ENCODE results near the gene HOXA2. TPM values are rescaled to one million over a fixed set of nuclear protein-coding genes. Genes with fewer than 3 reads are reported as not detected.

Gene HOXA2
- total and polyA plus RNA-seq, 12 donors: 0.41 to 5.7 (median 1.2) TPM; not detected in 1

DNA sequence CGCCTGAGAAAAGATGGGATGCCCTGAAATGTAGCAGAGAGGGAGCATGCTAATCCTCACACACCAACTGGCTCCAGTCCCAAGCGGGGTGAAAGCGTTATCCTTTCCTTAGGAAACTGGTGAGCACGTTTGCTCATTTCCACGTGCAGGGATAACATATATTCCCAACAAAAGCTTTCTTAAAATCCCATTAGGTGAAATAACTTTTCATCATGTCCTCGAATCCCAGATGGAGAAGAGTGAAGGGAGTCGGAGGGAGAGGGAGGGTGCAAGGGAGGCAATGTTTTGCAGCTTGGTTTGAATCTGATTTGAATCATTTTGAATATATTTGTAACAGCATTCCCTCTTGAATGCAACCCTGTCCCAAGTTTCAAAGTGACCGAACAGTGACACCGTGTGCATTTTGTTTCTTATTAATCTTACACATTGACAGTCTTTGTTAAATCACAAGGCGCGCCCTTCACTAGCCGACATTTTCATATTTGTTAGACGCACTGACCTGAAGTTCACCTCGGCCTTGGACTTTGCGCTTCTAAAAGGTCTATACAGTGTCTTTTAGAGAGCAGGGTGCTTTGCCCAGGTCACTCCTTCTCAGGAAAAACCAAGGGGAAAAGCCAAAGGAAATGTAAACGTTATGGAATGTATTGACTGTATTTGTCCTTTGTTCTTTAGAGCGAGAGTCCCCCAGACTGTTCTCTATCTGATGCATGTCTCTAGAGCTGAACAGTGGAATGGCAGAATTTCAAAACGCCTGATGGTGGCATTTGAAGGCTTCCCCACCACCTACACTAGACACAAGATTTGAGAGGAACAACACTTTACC is 31.1 kb upstream of the HOXA2 start:
- no peaks in the 10 kb centered on the region for H3K36me3 ChIP-seq (replicated peaks in 1 of 2)
- no peak overlapping the region for H3K4me3 ChIP-seq
- peak in 3 of 7 donors; percentile 14 to 52 (median 18) for DNase-seq
- peak overlapping the region in 2 of 5 donors; percentile 42 to 73 for H3K27ac ChIP-seq
- H3K27me3 ChIP-seq: no peaks in the 10 kb centered on the region
- 69 to 75% (median 73%) methylated on average over 18 of the region's 18 CpGs for WGBS, 4 donors
- TF ChIP-seq, protein P1, sequence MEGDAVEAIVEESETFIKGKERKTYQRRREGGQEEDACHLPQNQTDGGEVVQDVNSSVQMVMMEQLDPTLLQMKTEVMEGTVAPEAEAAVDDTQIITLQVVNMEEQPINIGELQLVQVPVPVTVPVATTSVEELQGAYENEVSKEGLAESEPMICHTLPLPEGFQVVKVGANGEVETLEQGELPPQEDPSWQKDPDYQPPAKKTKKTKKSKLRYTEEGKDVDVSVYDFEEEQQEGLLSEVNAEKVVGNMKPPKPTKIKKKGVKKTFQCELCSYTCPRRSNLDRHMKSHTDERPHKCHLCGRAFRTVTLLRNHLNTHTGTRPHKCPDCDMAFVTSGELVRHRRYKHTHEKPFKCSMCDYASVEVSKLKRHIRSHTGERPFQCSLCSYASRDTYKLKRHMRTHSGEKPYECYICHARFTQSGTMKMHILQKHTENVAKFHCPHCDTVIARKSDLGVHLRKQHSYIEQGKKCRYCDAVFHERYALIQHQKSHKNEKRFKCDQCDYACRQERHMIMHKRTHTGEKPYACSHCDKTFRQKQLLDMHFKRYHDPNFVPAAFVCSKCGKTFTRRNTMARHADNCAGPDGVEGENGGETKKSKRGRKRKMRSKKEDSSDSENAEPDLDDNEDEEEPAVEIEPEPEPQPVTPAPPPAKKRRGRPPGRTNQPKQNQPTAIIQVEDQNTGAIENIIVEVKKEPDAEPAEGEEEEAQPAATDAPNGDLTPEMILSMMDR (IDR thresholded peaks at IDR 0.05): no peak
- no peak for TF ChIP-seq POLR2A (IDR thresholded peaks at IDR 0.05)
- peaks cover 13 to 44% of the 10 kb centered on the region in 2 donors for H3K4me1 ChIP-seq (replicated peaks in 1 of 2)
- intact Hi-C loops (cut with DNase I): no loop called here
- no peaks in the 10 kb centered on the region for H3K9me3 ChIP-seq (replicated peaks in 1 of 3)

DNA sequence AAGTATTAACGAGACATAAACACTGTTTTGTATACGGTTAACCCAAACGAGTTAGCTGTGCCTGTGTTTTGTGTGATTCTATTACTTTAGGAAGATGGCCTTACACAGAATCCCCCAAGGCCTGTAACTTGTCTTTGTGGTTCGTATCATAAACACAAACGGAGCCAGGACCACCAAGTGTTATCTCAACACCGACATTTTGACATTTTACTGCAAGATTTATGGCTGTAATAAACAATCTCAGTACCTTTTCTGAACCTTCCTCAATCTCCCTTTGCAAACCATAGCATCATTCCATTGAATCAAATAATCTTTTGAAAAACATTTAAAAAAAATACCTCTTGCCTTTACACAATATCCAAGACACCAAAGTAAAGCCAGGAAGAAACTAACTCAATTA is 30.5 kb upstream of the HOXA2 start:
- H3K36me3 ChIP-seq (replicated peaks in 1 of 2): no peaks in the 10 kb centered on the region
- intact Hi-C loops (cut with DNase I): no loop called here
- peaks cover 13 to 51% of the 10 kb centered on the region in 2 donors for H3K4me1 ChIP-seq (replicated peaks in 1 of 2)
- H3K9me3 ChIP-seq (replicated peaks in 1 of 3): no peaks in the 10 kb centered on the region
- H3K27ac ChIP-seq: no peak overlapping the region
- 68 to 72% (median 70%) methylated on average over 6 of the region's 6 CpGs for WGBS, 4 donors
- H3K4me3 ChIP-seq: no peak overlapping the region
- no peaks in the 10 kb centered on the region for H3K27me3 ChIP-seq
- no peak for DNase-seq
- TF ChIP-seq, protein P1 (IDR thresholded peaks at IDR 0.05): no peak
- TF ChIP-seq POLR2A (IDR thresholded peaks at IDR 0.05): no peak

DNA sequence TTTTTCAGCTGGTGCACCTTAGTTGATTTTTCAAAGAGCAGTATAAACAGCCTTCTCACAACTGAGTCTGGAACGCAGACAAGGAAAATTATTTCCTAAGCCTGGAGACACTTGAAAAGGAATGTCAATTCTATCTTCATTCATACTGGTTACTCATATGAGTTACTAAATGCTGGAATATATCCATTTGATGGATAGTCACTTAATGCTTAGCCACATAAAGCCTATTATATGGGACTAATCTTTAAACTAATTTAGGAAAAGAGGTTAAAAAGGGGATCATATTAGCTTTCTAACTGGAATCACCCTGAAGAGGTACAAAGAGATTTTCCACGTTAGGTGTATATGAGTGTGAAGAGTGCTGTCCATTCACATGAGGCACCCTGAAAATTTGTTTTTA is 29.7 kb upstream of the HOXA2 start:
- no peak for DNase-seq
- H3K27ac ChIP-seq: no peak overlapping the region
- 80 to 85% (median 83%) methylated on average over 2 of the region's 2 CpGs for WGBS, 4 donors

DNA sequence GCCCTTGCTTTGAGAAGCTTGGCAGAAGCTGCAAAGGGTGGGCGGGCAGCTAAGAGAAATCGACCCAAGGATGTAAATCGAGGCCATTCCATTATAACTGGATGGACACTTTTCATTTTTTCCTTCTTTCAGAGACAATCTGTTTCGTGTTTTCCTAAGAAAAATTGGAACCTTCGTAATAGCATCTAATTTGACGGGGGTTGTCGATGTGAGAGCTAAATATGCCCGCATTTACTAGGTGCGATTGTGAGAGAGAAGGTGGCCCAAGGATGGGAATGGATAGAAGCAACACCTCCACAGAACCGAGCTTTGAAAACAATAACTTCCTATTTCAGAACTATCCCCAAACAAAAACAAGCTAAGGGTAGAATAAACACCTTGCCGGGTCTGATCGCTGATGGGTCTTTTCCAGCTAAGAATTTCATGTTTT is 28.9 kb upstream of the HOXA2 start:
- Histone ChIP-seq H3K4me3 (peak overlapping the region; percentile 1 to 96 (median 60)), H3K27me3 (no peaks in the 10 kb centered on the region), H3K27ac (peak overlapping the region; percentile 60 to 98 (median 70)), H3K9me3 (replicated peaks in 1 of 3) (no peaks in the 10 kb centered on the region), H3K4me1 (replicated peaks in 1 of 2) (peaks cover 13 to 54% of the 10 kb centered on the region in 2 donors), H3K36me3 (replicated peaks in 1 of 2) (no peaks in the 10 kb centered on the region)
- TF ChIP-seq POLR2A (IDR thresholded peaks at IDR 0.05): no peak
- TF ChIP-seq, protein P1 (IDR thresholded peaks at IDR 0.05): no peak
- DNase-seq: no peak
- WGBS, 4 donors: 49 to 54% (median 52%) methylated on average over 12 of the region's 12 CpGs
- intact Hi-C loops (cut with DNase I): no loop called here

More for the DNA sequence above, 29.7 kb upstream of the HOXA2 start:
- no peaks in the 10 kb centered on the region for H3K36me3 ChIP-seq (replicated peaks in 1 of 2)
- no peak overlapping the region for H3K4me3 ChIP-seq
- intact Hi-C loops (cut with DNase I): no loop called here
- H3K27me3 ChIP-seq: no peaks in the 10 kb centered on the region
- no peaks in the 10 kb centered on the region for H3K9me3 ChIP-seq (replicated peaks in 1 of 3)
- peaks cover 13 to 54% of the 10 kb centered on the region in 2 donors for H3K4me1 ChIP-seq (replicated peaks in 1 of 2)
- TF ChIP-seq, protein P1 (IDR thresholded peaks at IDR 0.05): no peak
- TF ChIP-seq POLR2A (IDR thresholded peaks at IDR 0.05): no peak

All from adrenal gland (tissue), 12 donors.